Measurements from ENCODE around the gene AHI1.

Gene AHI1

GRCh38 chr6:135277422-135277821 is 220.1 kb downstream of the AHI1 start:
- Histone ChIP-seq H3K4me3 (ENCODE audit: low read depth, low read length) (no peak overlapping the region), H3K4me1 (ENCODE audit: control insufficient read depth, insufficient read depth, low read length) (no peaks in the 10 kb centered on the region), H3K27ac (ENCODE audit: extremely low read depth, low read depth, low read length) (no peak overlapping the region), H3K36me3 (ENCODE audit: control insufficient read depth in 2 of 2, insufficient read depth in 1 of 2, low read length in 2 of 2) (no peaks in the 10 kb centered on the region), H3K9me3 (ENCODE audit: control insufficient read depth, insufficient read depth, low read depth, low read length) (no peaks in the 10 kb centered on the region)
- ChIA-PET POLR2A (no interaction called here), CTCF (interaction anchor here (0.7 to 1.2 kb wide), 4 partner anchors 9 to 1168 kb away, joined by 3 to 5 read pairs (median 4); no protein-coding TSS in a partner anchor)
- TF ChIP-seq ZNF146 (tag by site-specific recombination; IDR thresholded peaks at IDR 0.05) (0 out of 2 replicates have a peak, but pooled peaks have one; percentile 42), ELK4 (IDR thresholded peaks at IDR 0.05; ENCODE audit: borderline replicate concordance, low read depth, low read length) (no peak)

GRCh38 chr6:135274561-135275293 is 222.8 kb downstream of the AHI1 start:
- H3K4me3 ChIP-seq (ENCODE audit: low read depth, low read length): no peak overlapping the region
- H3K9me3 ChIP-seq (ENCODE audit: control insufficient read depth, insufficient read depth, low read depth, low read length): no peaks in the 10 kb centered on the region
- no peak overlapping the region for H3K27ac ChIP-seq (ENCODE audit: extremely low read depth, low read depth, low read length)
- TF ChIP-seq ZNF776 (tag by site-specific recombination; IDR thresholded peaks at IDR 0.05; ENCODE audit: borderline replicate concordance) (no peak), ZNF488 (tag by site-specific recombination; IDR thresholded peaks at IDR 0.05) (no peak), ZNF747 (tag by site-specific recombination; IDR thresholded peaks at IDR 0.05) (no peak), ZNF202 (tag by site-specific recombination; IDR thresholded peaks at IDR 0.05; ENCODE audit: borderline replicate concordance) (no peak), ZNF140 (tag by site-specific recombination; IDR thresholded peaks at IDR 0.05) (no peak), ZNF692 (tag by site-specific recombination; IDR thresholded peaks at IDR 0.05) (no peak)
- no peaks in the 10 kb centered on the region for H3K4me1 ChIP-seq (ENCODE audit: control insufficient read depth, insufficient read depth, low read length)
- ChIA-PET CTCF (no interaction called here), POLR2A (no interaction called here)
- no peaks in the 10 kb centered on the region for H3K36me3 ChIP-seq (ENCODE audit: control insufficient read depth in 2 of 2, insufficient read depth in 1 of 2, low read length in 2 of 2)

GRCh38 chr6:135271626-135272025 is 225.9 kb downstream of the AHI1 start:
- POLR2A ChIA-PET: no interaction called here
- Histone ChIP-seq H3K9me3 (ENCODE audit: control insufficient read depth, insufficient read depth, low read depth, low read length) (no peaks in the 10 kb centered on the region), H3K4me3 (ENCODE audit: low read depth, low read length) (no peak overlapping the region), H3K4me1 (ENCODE audit: control insufficient read depth, insufficient read depth, low read length) (no peaks in the 10 kb centered on the region), H3K36me3 (ENCODE audit: control insufficient read depth in 2 of 2, insufficient read depth in 1 of 2, low read length in 2 of 2) (no peaks in the 10 kb centered on the region), H3K27ac (ENCODE audit: extremely low read depth, low read depth, low read length) (no peak overlapping the region)
- CTCF ChIA-PET: no interaction called here
- TF ChIP-seq ZNF146 (tag by site-specific recombination; IDR thresholded peaks at IDR 0.05) (no peak), ZNF623 (tag by site-specific recombination; IDR thresholded peaks at IDR 0.05) (no peak), ZBTB21 (tag by site-specific recombination; IDR thresholded peaks at IDR 0.05) (no peak), ZNF639 (tag by site-specific recombination; IDR thresholded peaks at IDR 0.05) (no peak), ZBTB10 (tag by site-specific recombination; IDR thresholded peaks at IDR 0.05) (no peak)

All from HEK293 (cell line).